Muscle of leg (tissue), 16 donors: ENCODE results near the gene ACCS. TPM values are rescaled to one million over a fixed set of nuclear protein-coding genes. Genes with fewer than 3 reads are reported as not detected.
A peak's percentile ranks its signal among the peaks of the same experiment; 100 is the strongest.

Experiments used
- DNase-seq: peaks from one replicate; pipeline ENCODE4 v3.0.0; 2013
- H3K27ac ChIP-seq: one replicate; pipeline ENCODE4 v1.5.1; 2013; ENCODE audit warnings: mild to moderate bottlenecking, low read length, control low read depth
- H3K27me3 ChIP-seq: one replicate; pipeline ENCODE4 v1.6.1; 2013; ENCODE audit warnings: low read length; ENCODE audit not compliant: control insufficient read depth, insufficient read depth
- H3K36me3 ChIP-seq: one replicate; pipeline ENCODE4 v1.6.1; 2013; ENCODE audit warnings: low read length; ENCODE audit not compliant: control insufficient read depth, insufficient read depth
- H3K4me1 ChIP-seq: one replicate; pipeline ENCODE4 v1.6.1; 2013; ENCODE audit warnings: low read length; ENCODE audit not compliant: control insufficient read depth, insufficient read depth
- H3K4me3 ChIP-seq: one replicate; pipeline ENCODE4 v1.5.1; 2013; ENCODE audit warnings: low read length, control low read depth
- H3K9me3 ChIP-seq: replicated peaks from 2 replicates; pipeline ENCODE4 v1.6.1; 2013; ENCODE audit warnings: low read depth, low read length; ENCODE audit not compliant: control insufficient read depth
- WGBS: methylation state at CpG from one replicate; pipeline ENCODE4 v1.1.5; 2013; ENCODE audit warnings: missing lambda C conversion rate; ENCODE audit not compliant: insufficient coverage; 5-methylcytosine and 5-hydroxymethylcytosine counted together
- long read RNA-seq, 11 donors: transcript quantifications; one replicate each; lab custom pipeline, GENCODE V29; 2026
- polyA plus RNA-seq, 8 donors: library from polyadenylated mRNA; unstranded; fragments of 120-200 nt; gene quantifications; one replicate each; pipeline versions ENCODE4 v1.2.1 to v1.2.3, GENCODE V29; 2013; ENCODE audit warnings: inconsistent platforms in 1 of 8, low replicate concordance in 1 of 8; ENCODE audit not compliant: insufficient read length in 8 of 8, insufficient read depth in 1 of 8
- total RNA-seq: library from RNA; stranded (reverse); fragments of 120-200 nt; gene quantifications from one replicate; pipeline ENCODE4 v1.2.4, GENCODE V29; 2013

ACCS gene
- total RNA-seq (16.0 TPM), polyA plus RNA-seq (10 to 100 TPM in 7 of 8 donors, 1 to 10 TPM in 1; 9.7 to 26.9 (median 16.8) TPM)
- long read RNA-seq, donor 1, result 0 reads
- long read RNA-seq, donor 2, result 0 reads
- long read RNA-seq, donor 3, partial matches to known transcripts, result 0 of 1 reads
- long read RNA-seq, donor 3, other reads (novel, unspliced or antisense), result 0 of 1 reads
- long read RNA-seq, donor 4, result 0 reads
- long read RNA-seq, donor 5, partial matches to known transcripts, result 5 of 5 reads
- long read RNA-seq, donor 5, other reads (novel, unspliced or antisense), result 0 of 5 reads
- long read RNA-seq, donor 6, partial matches to known transcripts, result 5 of 7 reads
- long read RNA-seq, donor 6, other reads (novel, unspliced or antisense), result 0 of 7 reads
- long read RNA-seq, donor 7, result 0 reads
- long read RNA-seq, donor 8, result 0 reads
- long read RNA-seq, donor 9, result 0 reads
- long read RNA-seq, donor 10, partial matches to known transcripts, result 0 of 1 reads
- long read RNA-seq, donor 10, other reads (novel, unspliced or antisense), result 0 of 1 reads
- long read RNA-seq, donor 11, partial matches to known transcripts, result 0 of 1 reads
- long read RNA-seq, donor 11, other reads (novel, unspliced or antisense), result 0 of 1 reads

DNA sequence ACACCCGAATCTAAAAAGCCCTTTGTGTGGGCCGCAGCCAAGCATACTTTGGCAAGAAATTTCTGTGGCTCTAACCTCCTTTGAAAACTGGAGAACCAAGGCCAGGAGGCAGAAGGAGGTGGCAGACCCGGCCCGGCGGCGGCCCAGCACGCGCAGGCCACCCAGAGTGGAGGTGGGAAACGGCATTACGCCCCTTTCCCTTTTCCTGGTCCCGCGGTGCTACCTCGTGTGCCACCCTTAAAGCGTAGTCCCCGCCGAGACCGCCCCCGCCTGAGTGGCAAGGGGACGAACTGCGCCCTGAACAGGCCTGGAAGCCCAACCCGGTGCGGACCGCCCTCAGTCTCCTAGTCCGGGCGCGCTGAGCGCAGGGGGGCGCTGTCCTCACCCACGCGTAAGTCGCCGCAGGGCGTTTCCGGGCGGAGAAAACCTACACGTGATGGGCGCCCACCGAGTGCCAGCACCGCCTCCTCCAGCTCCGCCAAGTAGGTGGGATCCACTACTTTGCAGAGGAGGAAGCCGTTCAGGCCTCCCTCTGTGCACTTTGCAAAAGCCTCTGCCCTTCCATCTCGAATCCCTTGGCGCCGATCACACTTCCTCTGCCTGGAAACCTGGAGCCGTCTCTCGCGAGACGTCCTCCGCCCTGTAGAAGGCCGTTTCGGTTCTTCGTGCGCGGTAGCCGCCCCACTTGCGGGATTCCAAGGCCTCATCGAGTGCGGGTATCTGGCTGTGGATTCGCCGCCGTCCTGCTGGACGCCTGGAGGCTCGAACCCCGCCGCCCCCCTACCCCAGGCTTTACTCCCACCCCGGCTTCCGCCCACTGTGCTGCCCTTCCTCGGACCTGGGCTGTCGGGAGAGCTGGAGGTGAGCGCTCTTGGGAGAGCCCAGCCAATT, at the start of gene ACCS:
Gene ACCS (plus strand): TSS at position 430 of the 891 bp plus-strand sequence. CDS start 1,358 bp downstream, outside the sequence.
- H3K27me3 ChIP-seq, result no peaks in the 10 kb centered on the region
- no peaks in the 10 kb centered on the region for H3K9me3 ChIP-seq
- WGBS, result under 1% methylated on average over 62 of the region's 70 CpGs
- peak within 1 kb of the TSS; percentile 90 for H3K27ac ChIP-seq
- peaks cover 13% of the 10 kb centered on the region for H3K36me3 ChIP-seq
- peaks cover 12% of the 10 kb centered on the region for H3K4me1 ChIP-seq
- peak within 1 kb of the TSS; percentile 77 for H3K4me3 ChIP-seq
- peak; percentile 98 for DNase-seq

DNA sequence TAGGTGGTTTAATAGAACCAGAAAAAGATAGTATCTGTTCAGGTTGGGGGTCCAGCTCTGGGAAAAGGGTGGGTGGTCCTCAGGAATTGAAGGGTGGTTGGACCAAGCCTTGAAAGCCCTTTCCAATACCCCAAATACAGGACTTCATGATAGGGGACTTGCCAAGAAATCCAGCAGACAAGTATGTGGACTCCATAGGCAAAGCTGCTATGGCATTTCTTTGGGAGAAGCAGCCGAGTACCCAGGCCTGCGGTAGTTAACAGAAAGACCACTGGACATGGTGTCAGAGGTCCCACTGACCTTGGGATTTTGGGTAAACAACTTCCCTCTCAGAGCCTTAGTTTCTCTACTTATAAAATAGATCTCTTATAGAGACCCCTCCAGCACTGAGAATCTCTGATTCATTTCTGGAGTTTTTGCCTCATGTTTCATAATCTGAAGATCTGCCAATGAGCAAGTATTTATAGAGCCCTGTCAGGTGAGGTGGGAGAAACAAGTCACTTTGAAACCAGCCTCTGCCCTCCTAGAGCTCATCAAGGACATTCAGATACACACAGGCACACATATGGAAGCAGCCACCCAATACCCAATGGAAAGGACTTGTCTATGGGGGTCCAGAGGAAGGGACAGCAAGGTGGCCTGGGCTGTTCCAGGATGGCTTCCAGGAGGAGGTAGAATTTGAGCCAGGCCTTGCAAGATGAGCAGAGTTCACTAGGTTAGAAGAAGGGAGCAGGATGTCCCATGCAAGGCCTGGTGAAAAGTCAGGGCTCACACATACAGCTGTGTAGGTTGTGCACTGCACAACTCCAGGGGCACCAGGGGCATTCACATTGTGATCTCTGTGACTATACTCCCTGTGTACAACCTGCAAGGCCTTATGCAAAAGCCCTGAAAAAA, 49.3 kb upstream of the ACCS start:
- Histone ChIP-seq H3K36me3 (no peaks in the 10 kb centered on the region), H3K4me1 (peaks cover 18% of the 10 kb centered on the region), H3K27ac (no peak overlapping the region), H3K4me3 (no peak overlapping the region), H3K9me3 (no peaks in the 10 kb centered on the region), H3K27me3 (no peaks in the 10 kb centered on the region)
- DNase-seq, result no peak
- WGBS, result no CpG with 5 or more reads among the region's 2 CpGs

DNA sequence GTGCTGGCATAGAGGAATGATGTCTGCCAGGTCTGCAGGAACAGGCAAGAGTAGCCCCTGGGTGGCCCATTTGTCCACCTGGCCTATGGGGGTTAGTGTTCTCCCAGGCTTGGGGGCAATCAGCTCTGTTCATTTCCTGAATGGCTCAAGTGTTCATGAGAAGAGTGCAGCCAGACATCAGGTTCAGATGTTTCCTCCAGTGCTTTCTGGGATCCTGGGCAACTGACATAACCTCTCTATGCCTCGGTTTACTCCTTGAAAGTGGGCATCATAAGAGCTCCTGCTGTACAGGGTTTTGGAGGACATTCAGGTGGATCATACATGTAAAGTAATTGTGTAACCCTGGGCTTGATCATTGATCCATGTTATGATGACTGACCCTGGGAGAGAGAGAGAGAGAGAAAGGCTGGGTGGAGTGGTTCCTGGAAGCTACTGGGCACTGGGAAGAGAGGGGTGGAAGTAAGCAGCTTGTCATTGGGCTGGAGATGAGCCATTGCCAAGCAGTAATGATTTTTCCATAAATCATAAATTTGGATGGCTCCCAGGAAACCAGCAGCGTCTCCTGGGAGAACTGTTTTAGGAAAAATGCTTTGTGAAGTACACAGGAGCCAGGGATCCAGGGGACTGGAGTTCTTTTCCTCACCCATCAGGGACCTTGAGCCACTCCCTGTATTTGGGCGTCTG, 48.5 kb upstream of the ACCS start:
- 88% methylated on average over 1 of the region's 3 CpGs for WGBS
- Histone ChIP-seq H3K9me3 (no peaks in the 10 kb centered on the region), H3K4me1 (peaks cover 18% of the 10 kb centered on the region), H3K4me3 (no peak overlapping the region), H3K36me3 (no peaks in the 10 kb centered on the region), H3K27me3 (no peaks in the 10 kb centered on the region), H3K27ac (no peak overlapping the region)
- no peak for DNase-seq

GRCh38 chr11:44018127-44018521, 47.9 kb upstream of the ACCS start:
- no peaks in the 10 kb centered on the region for H3K36me3 ChIP-seq
- H3K9me3 ChIP-seq, result no peaks in the 10 kb centered on the region
- H3K27me3 ChIP-seq, result no peaks in the 10 kb centered on the region
- WGBS, result 23% methylated on average over 3 of the region's 4 CpGs
- no peak overlapping the region for H3K4me3 ChIP-seq
- no peak for DNase-seq
- H3K4me1 ChIP-seq, result peaks cover 18% of the 10 kb centered on the region
- H3K27ac ChIP-seq, result no peak overlapping the region

GRCh38 chr11:44018829-44019228, 47.2 kb upstream of the ACCS start:
- no peak overlapping the region for H3K4me3 ChIP-seq
- H3K36me3 ChIP-seq, result no peaks in the 10 kb centered on the region
- WGBS, result no CpG with 5 or more reads among the region's 2 CpGs
- peaks cover 18% of the 10 kb centered on the region for H3K4me1 ChIP-seq
- H3K9me3 ChIP-seq, result no peaks in the 10 kb centered on the region
- H3K27ac ChIP-seq, result no peak overlapping the region
- no peak for DNase-seq
- no peaks in the 10 kb centered on the region for H3K27me3 ChIP-seq

- H3K27me3 ChIP-seq, result peaks cover 3% of the 10 kb centered on the region
- WGBS, result no CpG with 5 or more reads among the region's 1 CpG
- H3K9me3 ChIP-seq, result peaks cover 2% of the 10 kb centered on the region
- no peak for DNase-seq
- no peaks in the 10 kb centered on the region for H3K36me3 ChIP-seq
- H3K4me1 ChIP-seq, result peaks cover 8% of the 10 kb centered on the region
- no peak overlapping the region for H3K27ac ChIP-seq
- H3K4me3 ChIP-seq, result no peak overlapping the region
Measured at GRCh38 chr11:44024977-44025376, 41.1 kb upstream of the ACCS start.

DNA sequence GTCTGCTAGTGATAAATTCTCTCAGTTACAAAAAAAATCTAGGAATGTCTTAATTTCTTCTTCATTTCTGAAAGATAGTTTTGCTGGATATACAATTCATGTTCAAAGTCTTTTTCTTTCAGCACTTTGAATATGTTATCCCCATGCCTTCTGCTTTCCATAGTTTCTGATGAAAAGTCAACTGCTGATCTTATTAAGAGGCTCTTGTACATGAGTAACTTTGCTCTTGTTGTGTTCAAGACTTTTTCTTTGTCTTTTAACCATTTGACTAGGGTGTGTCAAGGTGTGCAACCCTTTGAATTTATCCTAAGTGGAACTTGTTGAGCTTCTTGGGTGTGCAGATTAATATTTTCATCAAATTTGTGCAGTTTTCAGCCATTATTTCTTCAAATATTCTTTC, 40.3 kb upstream of the ACCS start:
- Histone ChIP-seq H3K4me1 (peaks cover 14% of the 10 kb centered on the region), H3K36me3 (no peaks in the 10 kb centered on the region), H3K9me3 (peaks cover 2% of the 10 kb centered on the region), H3K27me3 (peaks cover 3% of the 10 kb centered on the region), H3K27ac (no peak overlapping the region), H3K4me3 (no peak overlapping the region)
- no peak for DNase-seq

DNA sequence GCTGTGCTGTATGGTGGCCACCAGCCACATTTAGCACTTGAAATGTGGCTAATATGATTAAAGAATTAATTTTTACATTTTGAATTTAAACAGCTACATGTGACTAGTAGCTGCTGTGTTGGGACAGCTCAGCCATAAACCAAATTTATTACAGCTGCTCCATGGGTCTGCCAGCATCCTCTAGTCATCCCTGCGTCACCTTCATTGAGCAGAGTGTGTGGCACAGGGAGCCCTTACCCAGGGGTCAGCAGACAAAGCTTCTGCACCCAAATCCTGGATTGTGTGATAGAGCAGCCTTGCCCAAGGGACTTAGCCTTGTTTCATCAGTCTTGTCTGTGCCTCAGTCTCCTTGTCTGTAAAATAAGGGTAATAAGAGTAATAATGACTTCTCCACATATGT, 37.7 kb upstream of the ACCS start:
- Histone ChIP-seq H3K27me3 (peaks cover 3% of the 10 kb centered on the region), H3K27ac (no peak overlapping the region), H3K4me3 (no peak overlapping the region), H3K4me1 (peaks cover 39% of the 10 kb centered on the region), H3K9me3 (peaks cover 2% of the 10 kb centered on the region), H3K36me3 (no peaks in the 10 kb centered on the region)
- WGBS, result 100% methylated on average over 1 of the region's 1 CpG
- DNase-seq, result no peak

DNA sequence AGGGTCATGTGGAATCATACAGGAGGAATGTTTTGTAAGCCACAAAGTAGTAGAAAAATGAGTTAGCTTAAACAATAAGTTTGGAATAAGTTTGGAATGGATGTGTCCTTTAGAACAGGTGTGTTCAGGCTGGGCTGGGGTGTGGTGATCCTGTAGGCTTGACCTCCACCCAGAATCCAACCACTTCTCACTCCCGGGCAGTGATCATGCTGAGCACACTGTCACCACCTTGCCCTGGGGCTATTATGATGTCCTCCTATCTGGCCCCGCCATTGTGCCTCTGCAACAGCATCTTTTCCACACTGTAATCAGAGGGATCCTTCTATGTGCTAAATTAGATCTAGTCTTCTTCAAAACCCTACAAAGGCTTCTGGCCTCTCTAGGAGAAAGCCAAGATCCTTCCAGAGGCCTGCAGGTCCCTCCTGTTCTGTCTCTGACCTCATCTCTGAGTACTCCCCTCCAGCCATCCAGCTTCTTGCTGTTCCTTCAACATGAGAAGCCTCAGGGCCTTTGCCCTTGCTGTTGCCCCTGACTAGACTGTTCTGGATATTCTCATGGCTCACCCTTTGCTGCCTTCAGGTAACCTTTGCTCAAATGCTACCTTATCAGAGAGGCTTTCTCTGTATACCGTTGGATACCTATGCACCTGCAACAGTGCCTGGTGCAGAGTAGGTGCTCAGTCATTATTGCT, 37.1 kb upstream of the ACCS start:
- DNase-seq, result no peak
- H3K27ac ChIP-seq, result no peak overlapping the region
- WGBS, result 95% methylated on average over 2 of the region's 3 CpGs

More for the DNA sequence above, 37.1 kb upstream of the ACCS start:
- Histone ChIP-seq H3K4me3 (no peak overlapping the region), H3K4me1 (peaks cover 43% of the 10 kb centered on the region), H3K27me3 (peaks cover 3% of the 10 kb centered on the region), H3K9me3 (peaks cover 2% of the 10 kb centered on the region), H3K36me3 (no peaks in the 10 kb centered on the region)
